Progenitor cell of endocrine pancreas (in vitro differentiated cells): ENCODE results near the gene IFT81. TPM values are rescaled to one million over a fixed set of nuclear protein-coding genes. Genes with fewer than 3 reads are reported as not detected.
A peak's percentile ranks its signal among the peaks of the same experiment; 100 is the strongest.

Experiments used
- DNase-seq: peaks from one replicate; pipeline ENCODE4 v3.0.0; 2021; ENCODE audit warnings: low spot score; ENCODE audit not compliant: unreplicated experiment
- H3K27ac Mint-ChIP-seq: 2 replicates; pipeline ENCODE4 v1.8.0; 2021; ENCODE audit warnings: mild to moderate bottlenecking, moderate library complexity, mixed read lengths
- H3K27me3 Mint-ChIP-seq: 2 replicates; pipeline ENCODE4 v1.8.0; 2021; ENCODE audit warnings: mixed read lengths
- H3K36me3 Mint-ChIP-seq: 2 replicates; pipeline ENCODE4 v1.8.0; 2022; ENCODE audit warnings: mixed read lengths; ENCODE audit not compliant: insufficient read depth
- H3K4me1 Mint-ChIP-seq: 2 replicates; pipeline ENCODE4 v1.8.0; 2021; ENCODE audit warnings: low read depth, mixed read lengths
- H3K4me3 Mint-ChIP-seq: 2 replicates; pipeline ENCODE4 v1.8.0; 2021; ENCODE audit warnings: low read depth, mild to moderate bottlenecking, moderate library complexity, mixed read lengths
- H3K9me3 Mint-ChIP-seq: 2 replicates; pipeline ENCODE4 v1.8.0; 2021; ENCODE audit warnings: low read depth, mixed read lengths
- CTCF ChIP-seq: fragments of 200-600 bp; sonication (generic); IDR thresholded peaks from one replicate; pipeline ENCODE4 v1.5.0; 2021; ENCODE audit warnings: antibody characterized with exemption, mild to moderate bottlenecking; ENCODE audit not compliant: unreplicated experiment
- total RNA-seq: library from RNA; stranded (reverse); gene quantifications from 2 replicates; pipeline ENCODE4 v1.2.1, GENCODE V29; 2021

Gene IFT81
- total RNA-seq, 1 donor from 2014 or later, result 48.7 TPM

- Mint-ChIP-seq H3K36me3 (peaks cover 33% of the 10 kb centered on the region), H3K4me3 (no peak overlapping the region), H3K9me3 (peaks cover 8% of the 10 kb centered on the region), H3K27ac (peak overlapping the region; percentile 13), H3K4me1 (peaks cover 8% of the 10 kb centered on the region), H3K27me3 (no peaks in the 10 kb centered on the region)
- no peak for DNase-seq
- TF ChIP-seq CTCF, result no peak
Observed at GRCh38 chr12:110174373-110174996, 50.3 kb downstream of the IFT81 start.

GRCh38 chr12:110175201-110175600 is 51.0 kb downstream of the IFT81 start:
- TF ChIP-seq CTCF, result no peak
- Mint-ChIP-seq H3K36me3 (peaks cover 30% of the 10 kb centered on the region), H3K4me1 (peaks cover 8% of the 10 kb centered on the region), H3K4me3 (no peak overlapping the region), H3K27me3 (no peaks in the 10 kb centered on the region), H3K27ac (no peak overlapping the region), H3K9me3 (peaks cover 8% of the 10 kb centered on the region)
- no peak for DNase-seq

- no peaks in the 10 kb centered on the region for H3K27me3 Mint-ChIP-seq
- DNase-seq, result no peak
- H3K4me3 Mint-ChIP-seq, result no peak overlapping the region
- H3K27ac Mint-ChIP-seq, result no peak overlapping the region
- peaks cover 8% of the 10 kb centered on the region for H3K4me1 Mint-ChIP-seq
- no peak for TF ChIP-seq CTCF
- H3K9me3 Mint-ChIP-seq, result peaks cover 4% of the 10 kb centered on the region
- H3K36me3 Mint-ChIP-seq, result peaks cover 18% of the 10 kb centered on the region
Observed at GRCh38 chr12:110176745-110177144, 52.6 kb downstream of the IFT81 start.

GRCh38 chr12:110179291-110179690 is 55.1 kb downstream of the IFT81 start:
- Mint-ChIP-seq H3K36me3 (peaks cover 22% of the 10 kb centered on the region), H3K4me3 (no peak overlapping the region), H3K27me3 (no peaks in the 10 kb centered on the region), H3K27ac (no peak overlapping the region), H3K4me1 (peaks cover 8% of the 10 kb centered on the region), H3K9me3 (peaks cover 4% of the 10 kb centered on the region)
- DNase-seq, result no peak
- TF ChIP-seq CTCF, result no peak

GRCh38 chr12:110180591-110181005 is 56.4 kb downstream of the IFT81 start:
- Mint-ChIP-seq H3K4me1 (peaks cover 5% of the 10 kb centered on the region), H3K36me3 (peaks cover 27% of the 10 kb centered on the region), H3K9me3 (peaks cover 9% of the 10 kb centered on the region), H3K4me3 (no peak overlapping the region), H3K27ac (no peak overlapping the region), H3K27me3 (no peaks in the 10 kb centered on the region)
- TF ChIP-seq CTCF, result no peak
- no peak for DNase-seq
